Medulla oblongata (tissue), 1 donor: ENCODE measurements around the gene FAM149B1.
"Not testable (repeated sequence)": the region's sequence is repeated elsewhere in the genome, so short reads cannot be mapped to it uniquely, and the experiment has no call there.

ENCODE experiments used
- DNase-seq: peaks from one replicate; pipeline ENCODE4 v3.0.0-alpha.2; 2015; ENCODE audit errors: extremely low spot score

The FAM149B1 gene

DNA sequence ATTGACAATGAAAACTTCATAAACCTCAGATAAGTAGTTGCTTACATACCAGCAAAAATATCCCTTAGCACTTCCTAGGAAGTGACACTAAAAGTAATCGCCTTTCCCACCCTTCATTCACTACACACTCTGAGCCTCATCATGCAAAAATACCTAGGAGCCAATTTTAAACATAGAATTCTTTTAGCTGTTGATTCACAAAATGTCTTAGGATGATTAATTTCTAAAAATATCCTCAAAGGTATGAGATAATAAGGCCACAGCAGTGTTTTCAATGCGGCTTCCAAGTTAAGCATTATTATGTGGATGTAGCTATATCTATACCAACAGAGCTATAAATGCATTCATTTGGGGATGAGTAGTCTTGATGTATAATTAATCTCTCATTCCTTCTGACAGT lies 66.0 kb downstream of the FAM149B1 start:
- DNase-seq: no peak

DNA sequence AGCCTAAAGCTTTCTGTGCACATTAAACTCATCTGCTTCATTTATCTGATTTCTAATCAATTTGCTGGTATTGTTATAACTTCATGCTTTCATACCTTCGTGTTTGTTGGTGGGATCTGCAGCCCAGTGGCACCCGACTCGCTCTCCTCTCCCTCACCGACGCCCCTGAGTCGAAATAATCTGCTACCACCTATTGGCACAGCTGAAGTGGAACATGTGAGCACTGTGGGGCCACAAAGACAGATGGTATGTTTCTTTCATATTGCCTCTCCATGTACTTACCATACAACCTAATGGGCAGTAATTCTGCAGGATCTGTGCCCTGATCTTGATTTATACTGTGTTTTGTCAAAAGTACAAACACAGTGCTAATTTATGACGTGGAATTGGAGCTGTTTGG lies 66.8 kb downstream of the FAM149B1 start:
- DNase-seq: no peak

DNA sequence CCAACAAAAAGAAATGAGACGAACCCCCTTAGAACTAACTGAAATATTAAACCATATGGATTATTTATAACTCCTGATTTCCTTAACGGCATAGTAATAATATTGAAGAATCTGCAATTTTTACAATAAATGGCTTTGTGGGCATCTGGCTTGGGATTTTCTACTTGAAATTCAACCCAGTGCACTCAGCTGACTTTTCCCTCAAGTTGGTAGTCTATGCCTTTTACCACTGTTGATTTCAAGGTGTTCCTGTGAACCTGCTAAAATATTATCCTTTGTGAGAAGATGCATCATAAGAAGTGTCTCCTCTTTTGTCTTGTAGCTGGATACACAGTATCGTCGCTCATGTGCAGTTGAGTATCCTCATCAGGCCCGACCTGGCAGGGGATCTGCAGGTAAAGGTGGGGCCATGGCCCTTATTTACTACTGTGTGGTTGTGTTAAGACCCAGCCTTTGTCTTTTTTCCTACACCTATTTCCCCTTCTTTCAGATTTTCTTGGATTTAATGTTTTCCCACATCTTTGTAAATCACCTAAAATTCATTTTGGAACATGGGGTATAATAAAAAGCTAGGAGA lies 71.2 kb downstream of the FAM149B1 start:
- no peak for DNase-seq

DNA sequence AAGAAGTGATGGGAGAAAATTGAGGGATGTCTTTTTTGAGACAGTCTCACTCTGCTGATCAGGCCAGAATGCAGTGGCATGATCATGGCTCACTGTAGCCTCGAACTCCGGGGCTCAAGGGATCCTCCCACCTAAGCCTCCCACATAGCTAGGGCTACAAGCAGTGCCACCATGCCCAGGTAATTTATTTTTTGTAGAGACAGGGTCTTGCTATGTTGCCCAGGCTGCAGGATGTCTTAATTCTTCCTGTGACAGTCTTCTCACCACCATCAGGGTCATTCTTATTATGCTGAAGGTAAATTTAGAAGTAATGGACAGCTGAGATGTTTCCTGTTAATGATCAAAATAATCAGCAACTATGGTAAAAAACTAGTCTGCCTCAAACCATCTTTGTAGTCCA lies 72.0 kb downstream of the FAM149B1 start:
- DNase-seq: no peak

DNA sequence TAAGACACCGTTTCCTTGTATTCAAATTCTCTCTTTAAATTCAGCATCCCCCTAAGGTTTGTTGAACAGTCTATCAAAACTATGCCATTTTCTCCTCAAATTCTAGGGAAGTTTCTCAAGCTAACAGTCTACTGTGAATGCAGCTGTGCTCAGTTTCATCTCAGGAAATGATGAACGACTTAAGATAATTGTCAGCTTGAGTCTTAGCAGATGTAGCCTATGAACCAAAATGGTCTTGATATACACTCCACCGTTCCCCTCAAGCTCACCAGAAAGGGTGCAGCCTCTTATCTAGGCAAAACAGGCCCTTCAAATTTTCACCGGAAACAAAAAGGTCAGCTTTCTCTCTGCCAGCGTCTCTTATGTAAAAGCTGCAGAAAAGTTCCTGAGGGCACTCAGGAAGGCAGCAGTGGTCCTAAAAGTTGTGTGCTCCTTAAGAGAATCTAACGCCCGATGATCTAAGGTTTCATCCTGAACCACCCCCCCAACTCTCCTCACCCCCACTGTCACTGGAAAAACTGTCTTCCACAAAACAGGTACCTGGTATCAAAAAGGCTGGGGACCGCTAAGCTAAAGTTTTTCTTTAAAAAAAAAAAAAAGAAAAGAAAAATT lies 77.1 kb downstream of the FAM149B1 start:
- DNase-seq: no peak

DNA sequence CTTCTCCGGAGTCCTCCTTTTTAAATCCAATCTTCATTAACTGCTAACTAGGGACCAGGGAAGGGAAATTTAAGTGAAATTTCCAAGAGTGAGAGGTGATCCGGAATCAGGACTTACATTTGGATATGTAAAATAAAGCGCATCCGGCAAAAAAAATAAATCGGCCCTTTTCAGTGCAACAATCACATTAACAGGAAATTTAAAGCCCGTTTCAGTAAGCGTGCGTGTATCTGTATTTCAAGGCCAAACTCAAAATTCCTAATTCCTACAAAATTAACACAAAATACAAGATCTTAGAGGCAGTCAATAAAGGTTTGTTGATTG lies 78.4 kb downstream of the FAM149B1 start:
- no peak for DNase-seq

DNA sequence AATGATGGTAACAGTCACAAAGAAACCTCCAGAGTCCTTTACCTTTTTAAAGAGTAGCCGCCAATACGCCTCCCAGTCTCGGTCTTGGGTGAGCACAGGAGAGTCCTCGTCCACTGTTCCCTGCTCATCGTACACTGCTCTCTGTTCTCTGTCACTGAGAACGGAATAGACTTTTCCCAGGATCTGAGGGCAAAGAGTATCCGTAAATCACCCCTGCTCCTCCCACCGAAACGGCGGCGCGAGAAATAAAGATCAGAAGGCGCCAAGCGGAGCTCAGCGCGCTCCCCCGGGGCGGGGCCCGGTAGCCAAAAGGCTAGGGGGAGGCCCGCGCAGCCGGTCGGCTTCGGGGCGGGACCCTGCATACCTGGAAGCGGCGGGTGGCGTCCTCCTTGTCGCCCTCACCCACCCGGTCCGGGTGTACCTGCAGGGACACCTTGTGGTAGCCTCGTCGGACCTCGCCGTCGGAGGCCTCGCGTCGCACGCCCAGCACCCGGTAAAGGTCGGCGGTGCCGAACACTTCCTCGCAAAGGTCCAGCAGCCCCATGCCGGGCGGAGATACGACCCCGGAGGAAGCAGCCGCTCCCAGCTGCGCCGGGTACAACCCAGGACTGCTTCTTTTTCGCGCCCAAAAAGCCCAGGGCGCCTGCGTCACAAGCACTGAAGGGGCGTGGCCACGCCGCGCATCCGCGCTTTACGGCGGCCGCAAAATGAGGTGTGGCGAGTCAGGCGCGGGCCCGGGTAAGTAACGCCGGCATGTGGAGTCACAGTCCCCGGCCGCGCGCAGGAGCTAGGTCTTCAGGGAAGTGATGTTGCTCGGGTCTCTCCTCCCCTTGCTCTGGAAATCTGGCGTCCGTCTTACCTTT lies 79.0 kb downstream of the FAM149B1 start, which contains the start of gene DNAJC9:
DNAJC9 (minus strand) TSS at position 610 of the 863 bp plus-strand sequence; CDS start at position 544, 66 bp downstream.
- peak; percentile 94 for DNase-seq

DNA sequence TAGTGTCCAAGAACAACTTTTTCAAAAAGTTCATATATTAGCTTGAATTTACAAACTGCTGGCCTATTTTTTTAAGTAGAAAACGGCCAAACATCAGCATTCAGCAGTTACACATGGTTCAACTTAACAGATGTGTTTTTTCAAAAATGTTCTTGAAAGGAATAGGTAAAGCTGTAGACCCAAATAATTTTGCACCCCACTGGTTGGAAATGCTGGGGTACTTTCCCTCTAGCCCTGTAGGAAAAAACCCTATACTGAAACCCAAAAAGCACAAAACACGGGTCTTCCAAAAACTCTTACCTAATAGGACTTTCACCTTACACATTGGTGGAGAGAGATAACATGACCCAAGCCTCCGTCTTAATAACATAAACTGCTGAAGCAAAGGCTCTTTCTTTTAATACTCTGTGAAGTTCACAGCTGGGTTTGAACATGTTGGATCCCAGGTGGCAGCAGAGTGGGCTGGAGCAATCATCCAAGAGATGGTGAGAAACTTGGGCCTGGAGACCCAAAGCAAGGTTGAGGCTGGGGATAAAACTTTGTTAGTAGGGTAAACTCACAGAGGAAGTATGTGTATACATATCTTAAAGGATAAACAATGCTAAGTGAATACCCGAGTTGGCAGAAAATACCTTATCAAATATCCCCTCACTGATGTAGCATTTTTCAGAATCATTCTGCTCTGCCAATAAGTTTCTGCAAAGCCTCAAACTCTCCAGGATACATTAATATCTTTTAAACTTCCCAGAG lies 79.8 kb downstream of the FAM149B1 start:
- DNase-seq: no peak

DNA sequence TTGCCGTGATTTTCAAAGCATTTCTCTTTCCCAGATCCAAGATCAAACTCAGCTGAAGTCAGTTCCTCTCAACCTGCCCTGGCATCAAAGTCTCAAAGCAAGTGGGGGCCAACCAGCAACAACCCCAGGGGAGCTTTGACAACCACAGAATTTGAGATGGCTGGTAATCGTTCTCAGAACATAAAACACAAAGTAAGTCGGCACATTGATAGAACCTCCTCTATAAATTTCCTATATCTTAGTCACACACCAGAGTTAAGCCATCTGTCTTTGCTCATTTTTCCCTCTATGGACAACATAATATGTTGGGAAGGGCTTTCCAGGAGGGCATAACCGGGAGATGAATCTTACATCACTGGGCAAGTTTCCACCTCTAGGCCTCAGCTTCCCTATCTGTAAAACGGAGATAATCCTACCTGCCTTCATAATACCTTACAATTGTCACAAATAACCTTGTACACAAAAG lies 80.4 kb downstream of the FAM149B1 start:
- DNase-seq: no peak

DNA sequence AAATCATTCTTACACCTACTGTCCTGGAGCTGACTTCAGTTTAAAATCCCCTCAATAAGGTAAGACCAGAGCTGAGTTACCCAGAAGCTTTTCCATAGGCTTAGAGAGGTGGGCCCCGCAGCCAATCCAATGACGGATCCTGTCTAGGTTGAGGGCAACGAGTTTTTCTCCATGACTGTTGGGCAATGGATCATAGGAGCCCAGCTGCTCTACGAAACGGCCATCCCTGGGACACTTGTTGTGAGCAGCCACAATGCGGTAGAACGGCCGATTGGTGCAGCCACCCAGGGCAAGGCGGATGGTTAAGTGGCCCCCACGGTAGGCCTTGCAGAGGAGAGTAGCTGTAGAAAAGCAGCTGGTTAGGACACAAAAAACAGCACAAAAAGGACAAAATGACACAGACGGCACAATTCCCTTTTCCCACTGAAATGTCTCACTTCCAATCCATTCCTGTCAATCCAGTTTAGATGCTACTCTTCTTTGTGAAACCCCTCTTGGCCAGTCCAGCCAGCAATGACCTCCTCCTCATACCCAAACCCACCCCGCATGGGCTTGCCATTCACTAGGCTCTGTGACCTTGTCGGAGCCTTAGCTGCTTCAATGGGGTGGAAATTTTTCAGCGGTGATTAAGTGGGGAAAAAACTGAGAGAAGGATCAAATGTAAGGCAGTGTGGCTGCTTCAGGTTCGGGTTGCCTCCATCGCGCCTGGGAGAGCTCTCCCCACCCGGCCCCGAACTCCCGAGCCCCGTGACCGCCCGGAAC lies 83.9 kb downstream of the FAM149B1 start:
- DNase-seq: no peak

DNA sequence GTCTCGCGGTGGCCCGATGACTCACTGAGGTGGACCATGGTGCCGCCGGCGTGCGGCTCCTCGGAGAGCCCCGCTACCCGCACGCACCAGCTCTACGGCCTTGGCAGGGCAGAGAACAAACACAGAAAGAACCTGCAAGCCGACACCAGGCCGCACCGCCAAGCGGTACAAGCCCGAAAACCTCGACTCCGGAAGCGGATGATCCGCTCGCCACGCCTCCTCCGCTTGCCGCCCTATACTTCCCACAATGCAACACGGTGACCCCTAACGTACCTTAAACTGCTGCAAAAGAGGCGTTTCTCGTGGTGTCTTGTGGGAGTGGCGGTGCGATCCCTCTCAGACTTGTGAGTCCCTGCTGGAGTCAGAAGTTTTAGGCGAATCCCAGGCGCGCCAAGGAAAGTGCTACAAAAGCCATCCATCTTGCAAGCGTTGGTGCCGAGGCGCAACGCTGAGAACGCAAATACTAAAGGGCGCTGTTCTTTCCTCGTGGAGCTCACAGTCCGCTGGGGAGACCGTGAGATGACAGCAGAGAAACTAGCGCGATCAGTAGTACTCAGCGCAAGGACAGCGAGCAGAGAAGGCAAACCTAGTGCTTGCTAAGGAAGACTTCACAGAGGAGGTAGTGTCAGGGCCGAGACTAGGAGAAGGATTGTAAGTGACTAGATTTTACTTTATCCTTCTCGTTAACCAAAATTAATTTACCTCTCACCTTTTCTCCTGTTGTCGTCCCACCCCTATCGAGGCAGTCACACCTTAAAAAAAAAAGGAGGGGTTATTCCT lies 84.7 kb downstream of the FAM149B1 start, which contains the start of gene MRPS16:
MRPS16 (minus strand) TSS at position 200 of the 780 bp plus-strand sequence; CDS start at position 38, 162 bp downstream.
- DNase-seq: peak; percentile 98

DNA sequence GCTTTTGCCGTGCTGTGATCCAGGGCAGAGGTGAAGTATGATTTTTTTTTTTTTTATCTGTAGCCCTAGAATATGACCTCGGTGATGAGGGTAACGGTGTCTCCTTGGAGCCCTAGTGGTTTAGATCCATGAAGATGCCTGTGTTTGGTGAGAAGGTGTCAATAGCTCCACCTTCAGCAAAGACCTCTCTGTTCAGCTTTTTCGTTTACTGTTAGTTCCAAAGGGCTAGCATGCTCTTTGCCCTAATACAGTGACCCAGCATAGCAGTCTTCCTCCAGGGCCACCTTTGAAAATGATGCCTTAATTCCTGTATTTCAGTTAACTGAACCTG lies 85.3 kb downstream of the FAM149B1 start:
- DNase-seq: no peak

DNA sequence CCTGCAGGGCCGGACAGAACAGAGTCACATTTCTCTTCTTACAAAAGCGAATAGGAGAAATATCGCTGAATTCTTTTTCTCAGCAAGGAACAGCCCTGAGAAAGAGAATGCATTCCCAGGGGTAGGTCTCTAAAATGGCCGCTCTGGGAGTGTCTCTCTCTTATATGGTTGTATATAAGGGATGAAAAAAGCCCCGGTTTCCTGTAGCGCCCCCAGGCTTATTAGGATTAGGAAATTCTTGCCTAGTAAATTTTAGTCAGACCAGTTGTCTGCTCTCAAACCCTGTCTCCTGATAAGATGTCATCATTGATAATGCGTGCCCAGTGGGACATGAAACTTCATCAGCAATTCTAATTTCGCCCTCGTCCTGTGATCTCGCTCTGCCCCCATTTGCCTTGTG lies 90.7 kb downstream of the FAM149B1 start:
- not testable (repeated sequence) for DNase-seq

DNA sequence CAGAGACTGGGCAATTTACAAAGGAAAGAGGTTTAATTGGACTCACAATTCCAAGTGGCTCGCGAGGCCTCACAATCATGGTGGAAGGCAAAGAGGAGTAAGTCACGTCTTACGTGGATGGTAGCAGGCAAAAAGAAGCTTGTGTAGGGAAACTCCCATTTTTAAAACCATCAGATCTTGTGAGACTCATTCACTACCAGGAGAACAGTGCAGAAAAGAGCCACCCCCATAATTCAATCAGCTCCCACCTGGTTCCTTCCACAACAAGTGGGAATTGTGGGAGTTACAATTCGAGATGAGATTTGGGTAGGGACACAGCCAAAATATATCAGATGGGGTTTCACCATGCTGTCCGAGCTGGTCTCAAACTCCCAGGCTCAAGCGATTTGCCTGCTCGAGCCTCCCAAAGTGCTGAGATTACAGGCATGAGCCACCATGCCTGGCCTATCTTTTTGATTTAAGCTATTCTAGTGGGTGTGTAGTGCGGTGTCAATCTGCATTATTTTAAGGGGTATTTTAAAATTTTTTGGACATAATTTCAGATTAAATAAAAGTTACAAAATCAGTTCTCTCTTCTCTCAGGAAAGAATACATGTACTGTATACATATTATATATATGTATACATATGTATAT lies 93.6 kb downstream of the FAM149B1 start:
- no peak for DNase-seq

DNA sequence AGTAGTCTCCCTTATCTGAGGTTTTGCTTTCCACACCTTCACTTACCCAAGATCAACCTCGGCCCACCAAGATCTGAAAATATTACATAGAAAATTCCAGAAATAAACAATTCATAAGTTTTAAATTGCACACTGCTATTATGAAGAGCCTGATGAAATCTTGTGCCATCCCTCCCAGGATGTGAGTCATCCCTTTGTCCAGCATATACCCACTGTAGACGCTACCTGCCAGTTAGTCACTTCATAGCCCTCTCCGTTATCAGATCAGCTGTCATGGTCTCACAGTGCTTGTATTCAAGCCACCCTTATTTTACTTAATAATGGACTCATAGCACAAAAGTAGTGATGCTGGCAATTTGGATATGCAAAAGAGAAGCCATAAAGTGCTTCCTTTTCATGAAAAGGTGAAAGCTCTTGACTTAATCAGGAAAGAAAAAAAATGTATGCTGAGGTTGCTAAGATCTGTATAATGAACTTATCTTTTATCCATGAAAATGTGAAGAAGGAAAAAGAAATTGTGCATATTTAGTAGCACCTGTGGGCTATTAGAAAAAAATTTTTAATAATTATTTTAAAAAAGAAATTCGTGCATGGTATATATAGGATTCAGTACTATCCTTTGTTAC lies 94.3 kb downstream of the FAM149B1 start:
- no peak for DNase-seq

DNA sequence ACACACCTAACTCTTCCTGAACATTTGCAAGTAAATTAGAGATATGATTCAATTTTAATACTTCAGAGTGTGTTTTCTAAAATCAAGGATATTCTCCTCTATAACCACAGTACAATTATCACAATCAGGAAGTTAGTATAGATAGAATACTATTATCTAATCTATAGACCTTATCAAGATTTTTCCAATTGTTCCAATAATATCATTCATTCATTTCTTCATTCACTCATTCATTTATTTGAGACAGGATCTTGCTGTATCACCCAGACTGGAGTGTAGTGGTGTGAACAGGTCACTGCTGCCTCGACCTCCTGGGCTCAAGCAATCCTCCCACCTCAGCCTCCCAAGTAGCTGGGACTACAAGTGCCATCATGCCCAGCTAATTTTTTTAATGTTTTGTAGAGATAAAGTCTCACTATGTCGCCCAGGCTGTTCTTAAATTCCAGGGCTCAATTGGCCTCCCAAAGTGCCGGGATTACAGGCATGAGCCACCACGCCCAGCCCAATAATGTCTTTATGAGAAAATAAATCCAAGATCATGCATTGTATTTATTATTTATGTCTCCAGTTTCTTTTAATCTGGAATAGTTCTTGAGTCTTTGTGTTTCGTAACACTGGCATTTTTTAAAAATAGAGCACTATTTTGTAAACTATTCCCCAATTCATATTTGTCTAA lies 95.1 kb downstream of the FAM149B1 start:
- no peak for DNase-seq

DNA sequence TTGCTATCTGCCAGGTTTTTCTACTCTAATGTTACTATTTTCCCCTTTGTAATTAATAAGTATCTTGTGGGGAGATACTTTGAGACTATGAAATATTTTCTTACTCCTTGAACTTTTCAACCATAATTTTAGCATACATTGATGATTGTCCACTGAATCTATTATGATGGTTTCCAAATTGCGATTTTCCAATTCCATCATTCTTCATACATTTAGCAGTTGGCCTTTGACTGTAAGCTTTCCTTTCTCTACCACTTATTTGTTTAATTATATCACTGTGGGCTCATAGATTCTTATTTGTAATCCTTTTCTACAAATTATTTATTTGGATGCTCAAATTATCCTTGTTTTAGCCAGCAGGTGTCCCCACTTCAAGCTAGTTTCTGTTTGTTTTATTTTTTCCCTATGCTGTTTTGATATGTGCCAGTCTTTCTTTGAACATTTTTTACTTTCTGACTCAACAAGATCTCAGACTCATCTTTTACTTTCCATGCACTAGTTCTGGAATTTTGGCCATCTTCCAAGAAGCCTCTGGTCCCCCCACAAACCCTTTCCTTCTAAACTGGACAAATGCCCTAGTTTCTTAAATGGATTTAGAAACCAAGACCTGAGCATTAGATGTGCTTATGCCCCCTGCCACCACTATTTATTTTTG lies 95.9 kb downstream of the FAM149B1 start:
- peak; percentile 29 for DNase-seq

DNA sequence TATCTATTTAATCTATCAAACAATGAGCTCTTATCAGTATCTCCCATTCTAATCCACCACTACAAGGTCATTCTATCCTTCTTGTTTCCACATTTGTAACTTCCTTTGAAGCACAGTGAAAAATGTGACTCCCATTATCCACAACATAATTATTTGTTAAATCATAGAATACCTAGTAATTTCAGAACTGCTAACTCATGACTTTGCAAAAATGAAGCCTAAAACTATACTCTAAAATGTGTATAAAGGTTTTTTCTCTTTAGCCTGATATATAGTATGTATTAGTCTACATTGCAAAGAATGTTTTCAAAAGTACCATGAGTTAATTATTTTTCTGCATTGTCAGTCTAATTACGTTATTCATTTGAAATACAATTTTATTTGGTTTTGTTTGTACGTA lies 96.5 kb downstream of the FAM149B1 start:
- no peak for DNase-seq

DNA sequence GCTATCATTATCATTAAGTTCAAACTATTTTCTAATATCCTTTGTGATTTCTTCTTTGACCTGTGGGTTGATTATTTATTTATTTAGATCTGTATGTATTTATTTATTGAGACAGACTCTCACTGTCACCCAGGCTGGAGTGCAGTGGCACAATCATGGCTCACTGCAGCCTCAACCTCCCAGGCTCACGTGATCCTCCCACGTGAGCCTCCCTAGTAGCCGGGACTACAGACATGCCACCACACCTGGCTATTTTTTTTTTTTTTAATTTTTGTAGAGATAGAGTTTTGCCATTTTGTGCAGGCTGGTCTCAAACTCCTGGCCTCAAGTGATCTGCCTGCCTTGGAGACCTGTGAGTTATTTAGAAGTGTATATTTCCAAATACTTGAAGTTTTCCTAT lies 113.2 kb downstream of the FAM149B1 start:
- no peak for DNase-seq
